D341Med (cell line): ENCODE data around the gene PARP6.
A peak's percentile ranks its signal among the peaks of the same experiment; 100 is the strongest.

Experiments
- DNase-seq: peaks from one replicate; pipeline ENCODE4 v3.0.0; 2012; ENCODE audit warnings: low spot score

PARP6 gene

GRCh38 chr15:72231066-72231832, 41.1 kb downstream of the PARP6 start, which contains the start of gene PKM:
PKM (minus strand) TSS chr15:72231190; CDS start chr15:72219097, 12,093 bp downstream.
- DNase-seq = peak; percentile 97

GRCh38 chr15:72230197-72231065, 41.9 kb downstream of the PARP6 start:
- peak; percentile 81 for DNase-seq

GRCh38 chr15:72229947-72230196, 42.5 kb downstream of the PARP6 start:
- DNase-seq = no peak

DNA sequence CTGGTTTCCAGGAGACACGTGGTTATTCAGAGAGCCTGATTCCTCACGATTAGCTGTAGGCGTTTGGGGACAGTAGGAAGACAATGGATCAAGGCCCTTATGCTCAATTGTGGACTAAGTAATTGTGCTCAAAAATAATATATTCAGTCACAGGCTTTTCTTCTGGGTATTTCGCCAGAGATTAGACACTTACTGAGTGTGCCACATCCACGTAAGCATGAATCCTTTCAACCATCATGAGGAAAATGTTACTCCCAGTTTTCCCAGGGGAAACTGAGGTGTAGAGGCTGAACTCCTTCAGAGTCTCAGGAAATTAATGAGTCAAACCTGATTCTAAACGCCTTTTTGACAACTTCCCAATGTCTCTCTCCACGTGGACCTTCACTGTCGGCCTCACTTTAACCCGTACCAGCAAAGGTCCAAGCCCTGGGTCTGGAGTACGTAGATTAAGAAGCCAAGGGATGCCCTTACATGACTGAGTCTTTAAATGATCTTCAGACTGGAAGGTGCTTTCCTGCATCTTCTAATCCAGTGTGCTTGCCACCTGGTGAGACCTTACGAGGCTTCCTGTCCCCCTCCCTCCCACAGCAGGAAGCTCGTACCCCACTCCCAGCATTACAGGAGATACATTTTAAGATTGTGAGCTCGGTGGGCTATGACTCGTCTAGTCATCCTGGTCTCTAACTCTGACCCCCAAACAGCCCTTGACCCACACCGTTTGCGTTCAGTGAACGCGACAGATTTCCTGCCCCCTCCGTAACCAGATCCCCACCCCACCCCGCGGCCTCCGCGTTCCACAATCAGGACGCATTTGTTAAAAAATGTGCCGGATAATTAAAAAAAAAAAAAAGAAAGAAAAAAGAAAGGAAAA, 43.0 kb downstream of the PARP6 start:
- DNase-seq = no peak

DNA sequence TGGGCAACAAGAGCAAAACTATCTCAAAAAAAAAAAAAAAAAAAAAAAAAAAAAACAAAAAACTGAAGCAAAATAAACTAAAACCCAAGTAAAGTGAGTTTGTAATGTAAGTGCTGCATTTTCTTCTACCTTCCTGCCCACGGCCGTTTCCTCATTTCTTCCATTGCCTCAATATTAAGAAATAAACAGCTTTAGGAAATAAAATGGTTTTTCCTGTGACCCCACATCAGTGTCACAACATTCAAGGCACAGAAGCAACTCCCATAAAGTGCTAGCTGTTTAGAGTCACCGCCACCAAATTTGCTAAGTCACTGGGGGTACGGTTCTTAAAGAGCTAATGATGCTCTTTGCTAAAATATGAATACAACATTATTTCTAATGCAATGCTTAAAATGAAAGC, 44.6 kb downstream of the PARP6 start:
- no peak for DNase-seq

GRCh38 chr15:72227192-72227586, 45.2 kb downstream of the PARP6 start:
- DNase-seq = no peak

GRCh38 chr15:72223278-72223677, 49.1 kb downstream of the PARP6 start:
- DNase-seq = no peak

DNA sequence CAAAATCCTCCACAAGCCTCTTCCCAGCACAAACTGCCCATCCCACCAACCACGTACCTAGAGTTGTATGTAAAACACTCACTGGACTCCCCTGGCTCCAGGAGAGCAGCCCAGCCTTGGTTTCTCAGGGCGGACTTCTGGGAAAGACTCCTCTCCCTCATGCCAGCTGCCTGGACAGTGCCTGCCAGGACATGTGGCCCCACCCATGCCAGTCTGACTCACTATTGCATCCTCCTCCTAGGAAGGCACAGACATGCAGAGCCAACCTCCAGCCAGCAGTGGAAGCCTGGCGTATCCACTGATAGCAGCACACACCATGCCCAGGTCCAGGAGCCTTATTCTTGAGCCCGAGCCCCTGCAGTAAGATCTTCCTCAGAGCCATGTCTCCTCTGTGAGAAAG, 50.0 kb downstream of the PARP6 start:
- DNase-seq = no peak

DNA sequence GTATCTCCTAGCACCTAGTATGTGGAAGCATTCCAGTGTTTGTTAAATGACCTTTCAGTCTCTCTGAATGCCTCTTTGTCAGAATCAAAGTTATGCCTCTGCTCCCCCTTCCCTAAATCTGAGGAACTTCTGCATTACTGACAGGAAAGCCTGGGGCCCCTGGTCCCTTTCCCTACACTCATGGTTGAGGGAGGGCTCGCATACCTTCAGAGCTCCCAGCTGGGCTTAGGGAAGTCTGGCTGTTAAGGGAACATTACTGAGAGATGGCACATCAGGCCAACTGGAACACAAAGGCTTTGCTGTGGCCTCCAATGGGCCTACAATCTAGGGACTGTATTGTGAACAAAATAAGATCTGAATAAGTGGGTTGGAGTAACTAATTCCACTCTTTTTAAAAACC, 51.7 kb downstream of the PARP6 start:
- no peak for DNase-seq

- DNase-seq = no peak
Measured at GRCh38 chr15:72217216-72217615, 55.1 kb downstream of the PARP6 start.

DNA sequence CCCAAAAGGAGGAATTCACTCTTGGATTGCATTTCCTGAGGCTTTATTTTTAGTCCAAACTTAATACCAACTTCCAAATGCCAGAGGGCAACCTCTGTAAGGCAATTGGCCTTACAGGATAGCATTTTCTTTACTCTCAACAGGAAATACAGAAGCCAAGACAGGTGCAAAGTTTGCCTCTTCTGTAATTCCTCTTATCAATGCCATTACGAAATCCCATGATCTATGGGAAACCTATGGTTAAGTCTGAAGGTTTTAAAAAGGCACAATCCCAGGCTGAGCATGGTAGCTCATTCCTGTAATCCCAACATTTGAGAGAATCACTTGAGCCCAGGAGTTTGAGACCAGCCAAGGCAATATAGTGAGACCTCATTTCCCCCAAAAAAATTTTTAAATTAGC, 56.3 kb downstream of the PARP6 start:
- DNase-seq = no peak

GRCh38 chr15:72207558-72208085, 64.7 kb downstream of the PARP6 start:
- no peak for DNase-seq

DNA sequence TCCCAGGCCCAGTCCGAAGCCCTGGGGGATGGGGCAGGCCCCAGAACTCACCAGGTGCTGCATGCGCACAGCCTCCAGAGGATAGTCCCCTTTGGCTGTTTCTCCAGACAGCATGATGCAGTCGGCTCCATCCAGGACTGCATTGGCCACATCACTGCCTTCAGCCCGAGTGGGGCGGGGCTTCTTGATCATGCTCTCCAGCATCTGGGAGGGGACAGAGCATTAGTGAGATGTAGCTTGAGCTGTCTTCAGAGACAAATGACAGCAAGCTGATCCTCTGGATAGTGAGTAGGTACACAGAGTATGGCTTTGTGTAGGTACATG, 65.7 kb downstream of the PARP6 start:
- no peak for DNase-seq

- DNase-seq = no peak
Measured at GRCh38 chr15:72205896-72206676, 66.3 kb downstream of the PARP6 start.

GRCh38 chr15:72205273-72205672, 67.1 kb downstream of the PARP6 start:
- no peak for DNase-seq

GRCh38 chr15:72203507-72203837, 68.9 kb downstream of the PARP6 start:
- peak; percentile 73 for DNase-seq

- DNase-seq = no peak
Measured at GRCh38 chr15:72202801-72203506, 69.4 kb downstream of the PARP6 start.

- no peak for DNase-seq
Measured at GRCh38 chr15:72202302-72202701, 70.1 kb downstream of the PARP6 start.

DNA sequence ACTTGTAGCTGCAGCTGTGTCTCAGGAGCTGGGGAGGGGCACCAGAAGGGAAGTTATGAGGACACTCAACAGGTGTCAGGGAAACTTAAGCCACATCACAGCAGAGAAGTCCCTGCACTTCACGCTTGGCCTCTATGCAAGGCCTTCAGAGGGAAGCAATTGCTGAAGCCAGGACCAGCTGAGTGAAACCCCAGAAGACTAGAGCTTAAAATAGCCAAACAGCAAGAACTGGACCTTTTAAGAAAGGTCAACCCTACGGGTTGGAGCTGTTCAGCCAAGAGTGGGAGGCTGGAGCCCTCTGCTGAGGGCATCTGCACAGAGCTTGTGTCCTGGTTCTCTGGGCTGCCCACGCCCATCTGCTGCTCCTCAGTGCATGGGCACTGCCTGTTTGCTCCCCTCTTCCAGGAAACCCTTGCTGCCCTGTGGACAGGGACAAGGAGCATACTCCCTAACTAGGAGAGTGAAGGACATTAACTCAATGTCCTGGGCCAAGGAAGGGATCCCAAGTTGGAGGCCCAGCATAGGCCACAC, 70.9 kb downstream of the PARP6 start:
- DNase-seq = no peak

DNA sequence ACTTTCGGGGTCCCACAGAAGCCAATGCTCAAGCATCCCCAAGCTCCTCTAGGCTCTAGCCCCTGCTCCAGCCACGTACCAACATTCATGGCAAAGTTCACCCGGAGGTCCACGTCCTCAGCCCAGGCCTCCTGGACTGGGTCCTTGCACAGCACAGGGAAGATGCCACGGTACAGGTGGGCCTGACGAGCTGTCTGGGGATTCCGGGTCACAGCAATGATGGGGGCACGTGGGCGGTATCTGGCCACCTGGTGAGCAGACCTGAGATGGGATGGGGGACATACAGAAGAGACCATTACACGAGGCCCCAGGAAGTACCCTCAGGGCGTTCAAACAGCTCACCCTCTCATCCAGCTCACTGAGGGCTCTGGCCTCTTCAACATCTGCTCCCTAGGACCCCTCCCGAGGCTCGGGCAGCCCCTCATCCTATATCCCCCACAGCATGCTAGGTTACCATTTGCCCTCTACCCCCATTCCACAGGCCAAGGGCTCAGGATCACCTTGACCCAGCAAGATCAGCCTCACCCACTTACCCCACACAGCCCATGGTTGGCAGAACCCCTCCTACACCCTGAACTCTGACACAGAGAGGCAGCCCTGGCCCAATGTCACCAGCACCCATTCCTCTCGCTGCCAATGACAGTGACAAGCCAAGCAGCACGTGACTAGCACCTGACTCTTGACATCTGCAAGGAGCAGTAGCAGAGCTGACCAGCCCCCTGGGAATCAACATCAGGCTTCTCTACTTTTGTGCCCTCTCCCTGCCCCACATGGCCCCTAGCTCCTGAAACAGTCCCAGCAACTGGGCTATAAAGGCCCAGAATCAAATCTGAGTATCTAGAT, 71.7 kb downstream of the PARP6 start:
- no peak for DNase-seq
